Right cardiac atrium (tissue), 5 donors: ENCODE data around the gene CD6. TPM values are rescaled to one million over a fixed set of nuclear protein-coding genes. Genes with fewer than 3 reads are reported as not detected.

Source experiments
- ATAC-seq, 2 donors: fragments of 200-7000 bp; cut with Tn5 transposase; one replicate each; pipeline versions ENCODE4 v1.8.0 to v1.9.1; 2020; ENCODE audit warnings: moderate library complexity in 2 of 2, mild to moderate bottlenecking in 1 of 2
- DNase-seq, 3 donors: peaks; one replicate each; pipeline ENCODE4 v3.0.0-alpha.2; 2020
- H3K27ac ChIP-seq: one replicate; pipeline ENCODE4 v1.5.1; 2013; ENCODE audit warnings: mild to moderate bottlenecking, low read length, control low read depth, moderate library complexity
- H3K27me3 ChIP-seq: one replicate; pipeline ENCODE4 v1.6.1; 2013; ENCODE audit not compliant: control insufficient read depth, insufficient read depth
- H3K4me1 ChIP-seq: one replicate; pipeline ENCODE4 v1.6.1; 2013; ENCODE audit warnings: low read length; ENCODE audit not compliant: control insufficient read depth, insufficient read depth
- H3K4me3 ChIP-seq: one replicate; pipeline ENCODE4 v1.5.1; 2013; ENCODE audit warnings: low read length, control low read depth
- H3K9me3 ChIP-seq: one replicate; pipeline ENCODE4 v1.6.1; 2013; ENCODE audit warnings: low read length; ENCODE audit not compliant: control insufficient read depth
- WGBS: extraction: QIAGEN DNeasy Blood & Tissue Kit; methylation state at CpG from one replicate; pipeline ENCODE4 v1.1.7; 2013; 5-methylcytosine and 5-hydroxymethylcytosine counted together
- intact Hi-C, 4 donors: fragments of 100-400 bp; cut with DNase I; formaldehyde crosslinking; loops; one replicate each; pipeline versions ENCODE4 v1.11.0 to v1.14.0; 2022 to 2023
- polyA plus RNA-seq: library from polyadenylated mRNA; stranded (reverse); fragments of 200-250 nt; gene quantifications from one replicate; pipeline ENCODE4 v1.2.3, GENCODE V29; 2013
- total RNA-seq, 4 donors: library from RNA; stranded (reverse); fragmentation: NEBNext Ultra II Directional; extraction: Animal tissue kit (Norgen Biotek cat#: 25700); gene quantifications; one replicate each; pipeline ENCODE4 v1.2.1, GENCODE V29; 2021
- donor health status: healthy with polysubstance abuse.
- donor health status: DM: no; HTN: yes; CAD: no.
- donor health status: DM: no; HTN: no; CAD: no.
- donor health status: DM: no; HTN: yes; CAD: no; lungs with severe emphysema.
- donor health status: DM: yes; HTN: yes; CAD: no.

Gene CD6
- total and polyA plus RNA-seq, 5 donors, result 0.11 to 1.7 (median 0.74) TPM

GRCh38 chr11:61010466-61011228, 39.2 kb downstream of the CD6 start:
- H3K9me3 ChIP-seq, result no peaks in the 10 kb centered on the region
- H3K27ac ChIP-seq, result no peak overlapping the region
- no peak overlapping the region for H3K4me3 ChIP-seq
- no peaks in the 10 kb centered on the region for H3K27me3 ChIP-seq
- no peaks in the 10 kb centered on the region for H3K4me1 ChIP-seq
- intact Hi-C loops, result no loop called here
- ATAC-seq, result no peak
- WGBS, result 78% methylated on average over 16 of the region's 16 CpGs
- no peak for DNase-seq

- no peaks in the 10 kb centered on the region for H3K4me1 ChIP-seq
- intact Hi-C loops, result no loop called here
Observed at GRCh38 chr11:61011229-61011870, 39.9 kb downstream of the CD6 start.

GRCh38 chr11:61011950-61012736, 40.7 kb downstream of the CD6 start:
- DNase-seq (no peak), ATAC-seq (no peak)
- H3K4me3 ChIP-seq, result no peak overlapping the region
- H3K27me3 ChIP-seq, result no peaks in the 10 kb centered on the region
- intact Hi-C loops, result no loop called here
- no peaks in the 10 kb centered on the region for H3K4me1 ChIP-seq
- H3K27ac ChIP-seq, result no peak overlapping the region
- 54% methylated on average over 12 of the region's 12 CpGs for WGBS
- no peaks in the 10 kb centered on the region for H3K9me3 ChIP-seq

More at GRCh38 chr11:61011229-61011870, 39.9 kb downstream of the CD6 start:
- 72% methylated on average over 7 of the region's 7 CpGs for WGBS
- Histone ChIP-seq H3K27me3 (no peaks in the 10 kb centered on the region), H3K4me3 (no peak overlapping the region), H3K27ac (no peak overlapping the region), H3K9me3 (no peaks in the 10 kb centered on the region)
- DNase-seq (no peak), ATAC-seq (no peak)

- H3K27me3 ChIP-seq, result no peaks in the 10 kb centered on the region
- H3K27ac ChIP-seq, result no peak overlapping the region
- H3K4me1 ChIP-seq, result no peaks in the 10 kb centered on the region
- WGBS, result 91% methylated on average over 6 of the region's 6 CpGs
- no peak for ATAC-seq
- intact Hi-C loops, result no loop called here
- no peak overlapping the region for H3K4me3 ChIP-seq
- H3K9me3 ChIP-seq, result no peaks in the 10 kb centered on the region
- DNase-seq, result no peak
Observed at GRCh38 chr11:61012737-61013215, 41.3 kb downstream of the CD6 start.

GRCh38 chr11:61018059-61018458, 46.6 kb downstream of the CD6 start:
- H3K9me3 ChIP-seq, result no peaks in the 10 kb centered on the region
- intact Hi-C loops, result no loop called here
- ATAC-seq, result no peak
- WGBS, result 67% methylated on average over 7 of the region's 7 CpGs
- DNase-seq, result no peak
- H3K4me1 ChIP-seq, result no peaks in the 10 kb centered on the region
- no peak overlapping the region for H3K4me3 ChIP-seq
- H3K27me3 ChIP-seq, result no peaks in the 10 kb centered on the region
- H3K27ac ChIP-seq, result no peak overlapping the region

- no peaks in the 10 kb centered on the region for H3K27me3 ChIP-seq
Observed at GRCh38 chr11:61019037-61019831, 47.8 kb downstream of the CD6 start.

GRCh38 chr11:61019832-61020405, 48.4 kb downstream of the CD6 start:
- no peaks in the 10 kb centered on the region for H3K9me3 ChIP-seq
- 91% methylated on average over 9 of the region's 9 CpGs for WGBS

More at GRCh38 chr11:61019037-61019831, 47.8 kb downstream of the CD6 start:
- intact Hi-C loops, result no loop called here
- Histone ChIP-seq H3K4me1 (no peaks in the 10 kb centered on the region), H3K27ac (no peak overlapping the region), H3K4me3 (no peak overlapping the region), H3K9me3 (no peaks in the 10 kb centered on the region)
- ATAC-seq, result no peak
- 82% methylated on average over 19 of the region's 19 CpGs for WGBS
- no peak for DNase-seq

GRCh38 chr11:61020551-61021235, 49.2 kb downstream of the CD6 start:
- Histone ChIP-seq H3K4me1 (no peaks in the 10 kb centered on the region), H3K4me3 (no peak overlapping the region), H3K27ac (no peak overlapping the region), H3K27me3 (no peaks in the 10 kb centered on the region), H3K9me3 (no peaks in the 10 kb centered on the region)
- WGBS, result 97% methylated on average over 10 of the region's 10 CpGs
- DNase-seq, result no peak
- ATAC-seq, result no peak
- intact Hi-C loops, result no loop called here

More at GRCh38 chr11:61019832-61020405, 48.4 kb downstream of the CD6 start:
- H3K27ac ChIP-seq, result no peak overlapping the region
- no peaks in the 10 kb centered on the region for H3K4me1 ChIP-seq
- ATAC-seq (no peak), DNase-seq (no peak)
- H3K27me3 ChIP-seq, result no peaks in the 10 kb centered on the region
- H3K4me3 ChIP-seq, result no peak overlapping the region
- intact Hi-C loops, result no loop called here

- no peaks in the 10 kb centered on the region for H3K9me3 ChIP-seq
- WGBS, result 24% methylated on average over 14 of the region's 14 CpGs
- H3K4me1 ChIP-seq, result peaks cover 4% of the 10 kb centered on the region
- ATAC-seq, result no peak
- no peaks in the 10 kb centered on the region for H3K27me3 ChIP-seq
- peak in 1 of 3 donors; percentile 63 for DNase-seq
- no peak overlapping the region for H3K27ac ChIP-seq
- intact Hi-C loops, result no loop called here
- no peak overlapping the region for H3K4me3 ChIP-seq
Observed at GRCh38 chr11:61021661-61022212, 50.3 kb downstream of the CD6 start.
